IMR-90 (cell line): ENCODE results near the gene DRD3. TPM values are rescaled to one million over a fixed set of nuclear protein-coding genes. Genes with fewer than 3 reads are reported as not detected.

Experiments
- ATAC-seq: fragments of 200-7000 bp; cut with Tn5 transposase; 2 replicates; pipeline ENCODE4 v1.9.1; 2020; ENCODE audit warnings: low read depth, mild to moderate bottlenecking, moderate library complexity
- BruUV-seq: library from RNA; stranded (reverse); fragments of 400-500 nt; replicated peaks from 2 replicates; lab custom pipeline; 2021; lab: Mats Ljungman, UMichigan
- CTCF ChIA-PET: fragments of 300-600 bp; formaldehyde crosslinking; extraction: SDS; loops from one replicate; lab custom pipeline; 2021; ENCODE audit warnings: antibody characterized with exemption; lab: Yijun Ruan, JAX
- POLR2A ChIA-PET: fragments of 300-600 bp; sonication (Branson Sonifier 250); formaldehyde crosslinking; loops from one replicate; lab custom pipeline; 2022; ENCODE audit warnings: antibody characterized with exemption; ENCODE audit not compliant: unreplicated experiment; lab: Charles Lee
- DNase-seq: peaks from one replicate; pipeline ENCODE4 v3.0.0; 2013
- H2AFZ ChIP-seq: replicated peaks from 2 replicates; pipeline ENCODE3; 2013; ENCODE audit warnings: low read length, mild to moderate bottlenecking; ENCODE audit not compliant: poor library complexity
- H2AK5ac ChIP-seq: 2 replicates; pipeline ENCODE4 v1.6.1; 2013; ENCODE audit warnings: low read depth, low read length, inconsistent platforms
- H2AK9ac ChIP-seq: replicated peaks from 2 replicates; pipeline ENCODE3; 2013; ENCODE audit warnings: mild to moderate bottlenecking, low read depth, low read length, moderate library complexity; ENCODE audit not compliant: poor library complexity
- H2BK120ac ChIP-seq: 2 replicates; pipeline ENCODE4 v1.6.1; 2013; ENCODE audit warnings: low read depth, low read length, inconsistent platforms
- H2BK15ac ChIP-seq: 3 replicates; pipeline ENCODE4 v1.6.1; 2013; ENCODE audit warnings: low read depth, low read length, inconsistent platforms
- H2BK20ac ChIP-seq: 2 replicates; pipeline ENCODE4 v1.6.1; 2013; ENCODE audit warnings: low read depth, mild to moderate bottlenecking, inconsistent platforms, low read length, moderate library complexity
- H2BK5ac ChIP-seq: 2 replicates; pipeline ENCODE4 v1.6.1; 2013; ENCODE audit warnings: mild to moderate bottlenecking, low read depth, low read length, inconsistent platforms; ENCODE audit not compliant: poor library complexity, severe bottlenecking
- H3K14ac ChIP-seq: replicated peaks from 2 replicates; pipeline ENCODE4 v1.6.1; 2013; ENCODE audit warnings: low read depth, low read length, inconsistent platforms
- H3K18ac ChIP-seq: 2 replicates; pipeline ENCODE4 v1.6.1; 2013; ENCODE audit warnings: low read depth, low read length, control low read depth
- H3K23ac ChIP-seq: 2 replicates; pipeline ENCODE4 v1.6.1; 2013; ENCODE audit warnings: low read depth, low read length, inconsistent platforms
- H3K27ac ChIP-seq: 2 replicates; pipeline ENCODE4 v1.5.1; 2013; ENCODE audit warnings: mild to moderate bottlenecking, control low read depth, low read length; ENCODE audit not compliant: insufficient read depth
- H3K27me3 ChIP-seq: 2 replicates; pipeline ENCODE4 v1.6.1; 2013; ENCODE audit warnings: low read length; ENCODE audit not compliant: control insufficient read depth, insufficient read depth
- H3K36me3 ChIP-seq: 2 replicates; pipeline ENCODE4 v1.6.1; 2013; ENCODE audit warnings: low read length, mixed read lengths; ENCODE audit not compliant: control insufficient read depth, insufficient read depth
- H3K4ac ChIP-seq: 2 replicates; pipeline ENCODE4 v1.6.1; 2013; ENCODE audit warnings: low read depth, low read length, inconsistent platforms
- H3K4me1 ChIP-seq: 2 replicates; pipeline ENCODE4 v1.6.1; 2013; ENCODE audit warnings: low read length, mixed read lengths; ENCODE audit not compliant: control insufficient read depth, insufficient read depth
- H3K4me2 ChIP-seq: 2 replicates; pipeline ENCODE4 v1.6.1; 2013; ENCODE audit warnings: low read depth, mild to moderate bottlenecking, control low read depth, low read length, moderate library complexity
- H3K4me3 ChIP-seq: 2 replicates; pipeline ENCODE4 v1.5.1; 2013; ENCODE audit warnings: low read depth, mild to moderate bottlenecking, control low read depth, low read length, moderate library complexity; ENCODE audit not compliant: insufficient read depth
- H3K56ac ChIP-seq: 2 replicates; pipeline ENCODE4 v1.6.1; 2013; ENCODE audit warnings: low read length, inconsistent platforms; ENCODE audit not compliant: insufficient read depth; ENCODE audit errors: extremely low read depth
- H3K79me1 ChIP-seq, 2 experiments: 2 replicates each; pipeline ENCODE4 v1.6.1; 2013; ENCODE audit warnings: low read length in 2 of 2, inconsistent platforms in 1 of 2, low read depth in 1 of 2
- H3K9ac ChIP-seq: 2 replicates; pipeline ENCODE4 v1.6.1; 2013; ENCODE audit warnings: low read depth, low read length, control low read depth
- H3K9me1 ChIP-seq: 2 replicates; pipeline ENCODE4 v1.6.1; 2013; ENCODE audit warnings: low read length, inconsistent platforms; ENCODE audit not compliant: insufficient read depth
- H3K9me3 ChIP-seq: 2 replicates; pipeline ENCODE4 v1.6.1; 2013; ENCODE audit warnings: low read length; ENCODE audit not compliant: control insufficient read depth, insufficient read depth
- H4K20me1 ChIP-seq: 2 replicates; pipeline ENCODE4 v1.6.1; 2013; ENCODE audit warnings: low read length, inconsistent platforms; ENCODE audit not compliant: insufficient read depth
- H4K5ac ChIP-seq: 2 replicates; pipeline ENCODE4 v1.6.1; 2013; ENCODE audit warnings: mild to moderate bottlenecking, low read depth, low read length, control low read depth
- H4K8ac ChIP-seq, 2 experiments: 2 replicates each; pipeline ENCODE4 v1.6.1; 2013; ENCODE audit warnings: low read depth in 2 of 2, low read length in 2 of 2, control low read depth in 1 of 2, inconsistent platforms in 1 of 2
- H4K91ac ChIP-seq: 2 replicates; pipeline ENCODE4 v1.6.1; 2013; ENCODE audit warnings: low read depth, low read length, inconsistent platforms; ENCODE audit not compliant: insufficient read depth
- CHD1 ChIP-seq: IDR thresholded peaks from 2 replicates; pipeline ENCODE4 v1.6.1; 2012; ENCODE audit warnings: low read depth, low read length, improper control_type of control experiment
- FOS ChIP-seq: fragments of 150-350 bp; IDR thresholded peaks from 2 replicates; pipeline ENCODE4 v1.6.1; 2016; ENCODE audit warnings: low read depth, low read length
- RAD21 ChIP-seq: IDR thresholded peaks from 2 replicates; pipeline ENCODE4 v1.6.1; 2012; ENCODE audit warnings: low read length, improper control_type of control experiment
- RCOR1 ChIP-seq: IDR thresholded peaks from 2 replicates; pipeline ENCODE4 v1.6.1; 2012; ENCODE audit warnings: mild to moderate bottlenecking, low read length, improper control_type of control experiment; ENCODE audit not compliant: insufficient replicate concordance
- WGBS, 2 experiments: methylation state at CpG; one replicate each; pipeline versions ENCODE4 v1.1.5 to v1.1.7; 2013; ENCODE audit warnings: missing lambda C conversion rate in 2 of 2; ENCODE audit not compliant: insufficient read length in 1 of 2; ENCODE audit errors: extremely low coverage in 2 of 2; 5-methylcytosine and 5-hydroxymethylcytosine counted together
- dilution Hi-C: fragments of 300-500 bp; cut with HindIII; formaldehyde crosslinking; loops from one replicate; pipeline ENCODE4 v1.14.3; 2018; ENCODE audit warnings: low sequenced_read_pairs; ENCODE audit not compliant: unreplicated experiment
- in situ Hi-C: fragments of 300-500 bp; cut with MboI; formaldehyde crosslinking; loops from 3 replicates; pipeline ENCODE4 v1.14.3; 2019; ENCODE audit warnings: low sequenced_read_pairs, inconsistent platforms, mixed read lengths
- intact Hi-C: fragments of 100-400 bp; cut with micrococcal nuclease; formaldehyde crosslinking; loops from 2 replicates; pipeline ENCODE4 v1.10.0; 2022
- polyA plus RNA-seq, 3 experiments: library from polyadenylated mRNA; depleted of rRNA; stranded (reverse); fragments of >200 nt; gene quantifications; 2 replicates each; pipeline ENCODE4 v1.2.3, GENCODE V29; 2012; ENCODE audit warnings: low replicate concordance in 1 of 3
- total RNA-seq: library from RNA; depleted of rRNA; stranded (reverse); fragments of >200 nt; gene quantifications from 2 replicates; pipeline ENCODE4 v1.2.3, GENCODE V29; 2012

Gene DRD3
- total and polyA plus RNA-seq, 2 of the 4 experiments (the other 2 are of a cell fraction) = not detected

GRCh38 chr3:114128231-114128630 lies 50.6 kb downstream of the DRD3 start:
- no peaks in the 10 kb centered on the region for H3K79me1 ChIP-seq
- H3K36me3 ChIP-seq = no peaks in the 10 kb centered on the region
- H2AK5ac ChIP-seq = no peak overlapping the region
- DNase-seq (peak; percentile 36), ATAC-seq (no peak; the same call in 1 of the 2 replicates)
- H3K4me2 ChIP-seq = no peak overlapping the region
- peaks cover 7% of the 10 kb centered on the region for H3K4me1 ChIP-seq
- peak overlapping the region in 1 of 2 experiments; percentile 30; a peak in 1 of 4 replicates for H4K8ac ChIP-seq
- H3K4me3 ChIP-seq = no peak overlapping the region
- in situ Hi-C loops (no loop called here), dilution Hi-C loops (no loop called here), intact Hi-C loops (no loop called here)
- TF ChIP-seq CHD1 (no peak), RCOR1 (no peak), RAD21 (no peak), FOS (no peak)
- H2BK5ac ChIP-seq = no peak overlapping the region
- peak overlapping the region; percentile 49; the same call in 1 of the 2 replicates for H3K18ac ChIP-seq
- peak overlapping the region; percentile 54 for H4K91ac ChIP-seq
- H2BK20ac ChIP-seq = peak overlapping the region; percentile 67
- WGBS, 2 experiments = 60% methylated on average over 1 of the region's 1 CpG; no CpG with 5 or more reads in 1 of the 2 experiments
- H3K9ac ChIP-seq = no peak overlapping the region
- H3K27ac ChIP-seq = no peak overlapping the region
- peak overlapping the region; percentile 50 for H2BK120ac ChIP-seq
- H3K9me1 ChIP-seq = peaks cover 7% of the 10 kb centered on the region
- no peak overlapping the region for H3K14ac ChIP-seq
- ChIA-PET CTCF (interaction anchor here (1.1 kb wide), 1 partner anchor 20 kb away, joined by 3 read pairs; no protein-coding TSS in a partner anchor), POLR2A (no interaction called here)
- H3K56ac ChIP-seq = no peak overlapping the region
- H3K27me3 ChIP-seq = no peaks in the 10 kb centered on the region; the same call in 1 of the 2 replicates
- H2AK9ac ChIP-seq = no peak overlapping the region
- peak overlapping the region; percentile 50; the same call in 1 of the 2 replicates for H3K4ac ChIP-seq
- no peak overlapping the region for H3K23ac ChIP-seq
- H3K9me3 ChIP-seq = no peaks in the 10 kb centered on the region
- H2BK15ac ChIP-seq = peak overlapping the region; percentile 78; the same call in 1 of the 3 replicates
- H4K20me1 ChIP-seq = no peaks in the 10 kb centered on the region
- no TSS peak for BruUV-seq
- H2AFZ ChIP-seq = no peak overlapping the region
- no peak overlapping the region for H4K5ac ChIP-seq
